GM19455 (cell line): ENCODE measurements around the gene PARVG.

ENCODE experiments used
- ATAC-seq: cut with Tn5 transposase; IDR thresholded peaks from one replicate; pipeline ENCODE4 v1.9.1; 2021; ENCODE audit not compliant: unreplicated experiment

The PARVG gene

GRCh38 chr22:44193535-44193891 is 12.8 kb downstream of the PARVG start:
- ATAC-seq = no peak

- no peak for ATAC-seq
Observed at GRCh38 chr22:44194569-44194968, 13.8 kb downstream of the PARVG start.

- no peak for ATAC-seq
Observed at GRCh38 chr22:44195189-44195871, 14.6 kb downstream of the PARVG start.

GRCh38 chr22:44196241-44196640 is 15.5 kb downstream of the PARVG start:
- ATAC-seq = no peak

- ATAC-seq = no peak
Observed at GRCh38 chr22:44196731-44197131, 16.0 kb downstream of the PARVG start.

- no peak for ATAC-seq
Observed at GRCh38 chr22:44197271-44197670, 16.5 kb downstream of the PARVG start.

GRCh38 chr22:44199164-44199563 is 18.4 kb downstream of the PARVG start:
- no peak for ATAC-seq

GRCh38 chr22:44199866-44200265 is 19.1 kb downstream of the PARVG start:
- ATAC-seq = no peak

- ATAC-seq = no peak
Observed at GRCh38 chr22:44200451-44200850, 19.7 kb downstream of the PARVG start.

- no peak for ATAC-seq
Observed at GRCh38 chr22:44200855-44201550, 20.3 kb downstream of the PARVG start.

GRCh38 chr22:44201665-44202064 is 20.9 kb downstream of the PARVG start:
- no peak for ATAC-seq

GRCh38 chr22:44202261-44202789 is 21.6 kb downstream of the PARVG start:
- no peak for ATAC-seq

GRCh38 chr22:44203203-44203602 is 22.5 kb downstream of the PARVG start:
- ATAC-seq = no peak

- no peak for ATAC-seq
Observed at GRCh38 chr22:44204739-44205515, 24.2 kb downstream of the PARVG start.

- no peak for ATAC-seq
Observed at GRCh38 chr22:44205516-44206329, 25.0 kb downstream of the PARVG start.

GRCh38 chr22:44206330-44206645 is 25.6 kb downstream of the PARVG start:
- no peak for ATAC-seq

GRCh38 chr22:44206696-44207095 is 26.0 kb downstream of the PARVG start:
- ATAC-seq = no peak

- no peak for ATAC-seq
Observed at GRCh38 chr22:44207173-44207980, 26.7 kb downstream of the PARVG start.

GRCh38 chr22:44207981-44208317 is 27.2 kb downstream of the PARVG start:
- ATAC-seq = no peak

GRCh38 chr22:44209343-44209742 is 28.6 kb downstream of the PARVG start:
- no peak for ATAC-seq
